HG02610 (cell line): ENCODE results near the gene MORN1.

Experiments
- ATAC-seq: cut with Tn5 transposase; IDR thresholded peaks from one replicate; pipeline ENCODE4 v1.9.1; 2021; ENCODE audit warnings: mild to moderate bottlenecking, moderate library complexity; ENCODE audit not compliant: unreplicated experiment

Gene MORN1

GRCh38 chr1:2353551-2354438 lies 37.6 kb downstream of the MORN1 start:
- no peak for ATAC-seq

- no peak for ATAC-seq
Measured at GRCh38 chr1:2352897-2353550, 38.3 kb downstream of the MORN1 start.

GRCh38 chr1:2352341-2352896 lies 38.9 kb downstream of the MORN1 start:
- no peak for ATAC-seq

DNA sequence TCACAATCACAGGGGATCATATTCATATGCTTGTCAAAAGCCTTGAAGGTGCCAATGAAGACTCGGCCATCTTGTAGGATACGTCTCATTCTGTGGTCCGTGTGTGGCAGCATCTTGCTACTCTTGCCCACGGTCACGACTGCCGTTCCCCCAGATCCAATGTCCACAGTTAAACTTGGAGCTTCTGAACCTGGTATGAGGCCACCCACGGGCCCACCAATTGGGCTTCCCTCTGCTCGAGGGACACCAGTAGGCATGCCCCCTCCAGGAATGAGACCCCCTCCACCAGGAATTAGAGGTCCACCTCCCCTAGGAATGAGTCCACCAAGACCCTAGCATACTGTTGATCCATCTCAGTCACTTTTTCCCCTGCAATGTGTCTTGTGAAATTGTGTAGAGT lies 39.6 kb downstream of the MORN1 start:
- ATAC-seq: no peak

DNA sequence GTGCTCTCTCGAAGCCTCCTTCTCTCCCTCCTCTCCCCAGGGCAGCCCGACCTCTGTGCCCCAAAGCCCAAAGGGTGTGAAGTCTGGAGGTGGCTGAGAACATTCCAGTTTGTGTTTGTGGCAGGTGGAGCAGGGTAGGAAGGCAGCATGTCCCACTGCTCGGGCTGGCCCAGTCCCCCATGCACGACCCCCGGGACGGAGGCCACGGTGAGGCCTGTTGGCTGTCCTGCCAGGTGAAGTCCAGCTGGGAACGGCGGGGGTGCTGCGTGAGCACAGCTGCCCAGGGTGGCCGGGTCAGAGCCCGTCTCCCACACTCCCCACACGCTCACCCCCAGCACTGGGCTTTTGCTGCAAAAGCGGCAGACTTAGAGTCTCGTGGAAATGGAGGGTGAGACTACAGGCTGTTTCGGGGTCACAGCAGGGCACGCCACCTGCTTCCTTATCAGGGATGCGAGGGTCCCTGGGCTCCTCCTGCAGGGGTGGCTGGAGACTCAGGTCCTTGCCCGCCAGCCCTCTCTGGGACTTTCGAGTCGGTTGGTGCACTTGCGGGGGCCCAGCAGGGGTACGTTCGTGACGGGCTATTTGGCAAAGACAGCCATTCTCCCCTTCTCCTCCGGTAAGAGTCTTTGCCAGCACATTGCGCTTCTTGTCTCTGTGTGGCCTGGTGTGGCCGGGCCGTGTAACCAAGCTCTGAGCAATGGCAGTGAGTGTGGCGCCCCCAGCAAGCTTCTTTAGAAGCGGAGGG lies 40.3 kb downstream of the MORN1 start:
- no peak for ATAC-seq

- ATAC-seq: no peak
Measured at GRCh38 chr1:2350501-2350900, 40.9 kb downstream of the MORN1 start.

DNA sequence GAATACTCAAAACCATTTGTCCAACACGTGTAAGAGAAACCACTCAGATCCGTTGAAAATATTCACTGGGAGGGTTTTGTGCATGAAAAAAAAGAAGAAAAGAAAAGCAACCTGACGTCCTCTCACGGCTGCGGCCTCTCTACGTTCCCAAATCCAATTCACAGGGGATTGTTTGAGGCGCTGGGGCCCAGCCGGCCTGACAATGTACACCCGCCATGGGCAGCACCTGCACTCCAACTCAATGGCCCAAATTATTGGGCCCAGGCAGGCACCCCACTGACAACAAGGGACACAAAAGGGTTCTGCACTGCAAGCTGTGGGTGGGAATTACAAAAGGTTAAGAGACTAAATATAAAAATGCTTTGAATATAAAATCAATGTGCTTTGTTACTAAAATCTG lies 41.5 kb downstream of the MORN1 start:
- no peak for ATAC-seq

- no peak for ATAC-seq
Measured at GRCh38 chr1:2348346-2349325, 42.7 kb downstream of the MORN1 start.

- ATAC-seq: no peak
Measured at GRCh38 chr1:2347896-2348295, 43.5 kb downstream of the MORN1 start.

DNA sequence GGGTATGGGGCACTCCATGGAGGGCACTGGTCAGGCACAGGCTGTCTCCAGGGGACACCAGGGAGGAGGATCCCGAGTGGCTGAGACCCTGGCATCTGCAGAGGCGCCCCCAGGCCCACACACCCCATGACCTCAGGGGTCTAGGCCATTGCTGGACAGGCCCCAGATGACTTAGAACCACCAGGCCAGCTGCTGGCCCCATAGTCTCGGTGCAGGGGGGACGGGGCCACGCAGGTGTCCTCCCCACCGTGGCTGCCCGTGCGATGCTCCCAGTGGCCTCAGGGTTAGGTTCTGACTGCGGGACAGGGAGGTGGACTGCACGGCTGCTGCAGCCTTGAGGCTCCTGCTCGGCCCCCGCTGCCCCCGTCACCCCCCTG lies 44.0 kb downstream of the MORN1 start:
- no peak for ATAC-seq

GRCh38 chr1:2346691-2347408 lies 44.5 kb downstream of the MORN1 start:
- ATAC-seq: no peak

- ATAC-seq: no peak
Measured at GRCh38 chr1:2345297-2346075, 45.9 kb downstream of the MORN1 start.

GRCh38 chr1:2344744-2345296 lies 46.5 kb downstream of the MORN1 start:
- no peak for ATAC-seq

DNA sequence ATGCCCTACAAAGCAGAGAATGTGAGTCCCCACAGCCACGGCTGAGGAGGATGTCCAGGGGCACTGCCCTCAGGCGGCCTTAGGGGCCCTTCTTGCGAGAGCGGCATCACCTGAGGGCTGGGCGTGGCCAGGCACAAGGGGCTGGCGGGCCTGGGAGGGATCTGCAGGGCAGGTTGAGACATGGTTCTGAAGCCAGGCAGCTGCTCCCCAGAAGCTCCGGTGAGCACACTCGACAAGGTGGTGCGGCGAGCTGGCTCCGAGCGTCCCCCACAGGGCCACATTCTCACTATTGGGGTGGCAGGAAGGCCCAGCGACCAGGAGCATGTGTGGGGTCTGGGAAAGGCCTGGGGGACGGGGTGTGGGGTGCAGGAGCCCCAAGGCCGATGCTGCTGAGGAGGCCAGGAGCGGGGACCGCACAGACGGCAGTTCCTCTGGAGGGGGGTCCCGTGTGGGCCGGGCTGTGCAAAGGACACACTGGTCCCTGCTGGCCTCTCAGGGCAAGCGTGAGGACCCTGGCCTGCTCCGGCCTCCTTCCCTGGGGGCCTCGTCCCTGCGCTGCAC lies 47.2 kb downstream of the MORN1 start:
- ATAC-seq: no peak

DNA sequence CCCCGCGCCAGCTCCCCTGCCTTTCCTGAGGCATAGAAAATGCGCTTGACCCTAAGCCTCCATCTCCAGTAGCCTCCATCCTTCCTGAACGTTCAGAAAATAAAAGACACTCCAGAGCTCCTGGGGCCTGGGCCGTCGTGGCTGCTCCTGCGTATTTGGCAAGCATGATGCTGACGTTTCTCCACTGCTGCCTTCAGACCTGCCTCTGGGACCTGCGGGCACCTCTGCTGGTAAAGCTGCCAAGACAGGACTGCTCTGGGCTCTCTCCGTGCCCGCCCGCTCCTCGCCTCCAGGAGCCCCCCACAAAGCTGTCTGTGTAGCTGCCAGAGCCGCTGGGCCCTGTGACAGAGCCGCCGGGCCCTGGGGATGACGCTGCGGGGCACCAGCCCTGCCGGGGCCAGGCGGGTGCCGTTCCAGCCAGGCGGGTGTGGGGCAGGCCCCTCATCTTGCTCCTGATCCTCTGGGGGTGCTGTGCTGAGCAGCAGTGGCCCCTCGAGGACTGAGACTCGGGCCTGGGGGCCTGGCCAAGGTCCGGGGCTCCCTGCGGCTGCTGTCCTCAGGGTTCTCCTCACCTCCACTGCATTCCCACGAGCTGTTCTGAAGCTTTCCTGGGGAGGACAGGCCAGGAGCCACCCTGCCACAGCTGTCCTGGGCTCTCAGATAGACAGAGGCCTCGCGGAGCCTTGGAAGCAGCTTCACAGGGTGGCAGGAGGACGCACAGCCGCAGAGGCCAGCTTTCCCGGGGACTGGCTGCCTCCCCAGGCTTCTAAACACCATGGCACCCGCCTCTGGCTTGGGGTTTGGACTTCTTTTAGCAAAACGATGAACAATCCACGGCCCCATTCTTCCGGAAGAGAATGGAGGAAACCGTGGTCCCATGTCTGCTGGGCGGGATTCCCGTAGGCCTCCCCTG lies 48.1 kb downstream of the MORN1 start:
- no peak for ATAC-seq

DNA sequence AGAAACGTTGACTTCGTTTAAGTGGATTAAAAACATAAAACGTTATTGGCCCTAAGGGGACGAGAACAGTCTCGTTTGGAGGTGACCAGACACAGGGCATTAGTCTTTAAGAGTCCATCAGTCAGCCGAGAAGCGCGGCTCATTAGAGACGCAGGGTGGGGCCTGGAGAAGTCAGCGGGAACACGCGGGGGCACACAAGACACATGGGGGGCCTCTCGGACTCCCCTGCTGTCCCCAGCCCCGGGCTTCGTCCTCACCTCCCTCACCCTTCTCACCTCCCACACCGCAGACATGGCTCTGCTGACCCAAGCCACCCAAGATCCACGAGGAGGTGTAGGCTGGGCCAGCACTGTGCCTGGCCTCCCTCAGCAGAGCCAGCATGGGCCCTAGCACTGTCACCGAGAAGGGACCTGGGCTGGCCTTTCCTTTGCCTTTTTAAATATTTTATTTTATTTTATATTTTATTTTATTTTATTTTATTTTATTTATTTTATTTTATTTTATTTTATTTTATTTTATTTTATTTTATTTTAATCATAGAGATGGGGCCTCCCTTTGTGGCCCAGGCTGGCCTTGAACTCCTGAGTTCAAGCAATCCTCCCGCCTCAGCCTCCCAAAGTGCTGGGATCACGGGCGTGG lies 48.9 kb downstream of the MORN1 start:
- ATAC-seq: no peak
